HG02588 (cell line): ENCODE measurements around the gene TMEM258.

Source experiments
- ATAC-seq: cut with Tn5 transposase; IDR thresholded peaks from one replicate; pipeline ENCODE4 v1.9.1; 2021; ENCODE audit warnings: mild to moderate bottlenecking, moderate library complexity; ENCODE audit not compliant: unreplicated experiment

TMEM258 gene

GRCh38 chr11:61797263-61797944, 5.0 kb upstream of the TMEM258 start:
- ATAC-seq: no peak

DNA sequence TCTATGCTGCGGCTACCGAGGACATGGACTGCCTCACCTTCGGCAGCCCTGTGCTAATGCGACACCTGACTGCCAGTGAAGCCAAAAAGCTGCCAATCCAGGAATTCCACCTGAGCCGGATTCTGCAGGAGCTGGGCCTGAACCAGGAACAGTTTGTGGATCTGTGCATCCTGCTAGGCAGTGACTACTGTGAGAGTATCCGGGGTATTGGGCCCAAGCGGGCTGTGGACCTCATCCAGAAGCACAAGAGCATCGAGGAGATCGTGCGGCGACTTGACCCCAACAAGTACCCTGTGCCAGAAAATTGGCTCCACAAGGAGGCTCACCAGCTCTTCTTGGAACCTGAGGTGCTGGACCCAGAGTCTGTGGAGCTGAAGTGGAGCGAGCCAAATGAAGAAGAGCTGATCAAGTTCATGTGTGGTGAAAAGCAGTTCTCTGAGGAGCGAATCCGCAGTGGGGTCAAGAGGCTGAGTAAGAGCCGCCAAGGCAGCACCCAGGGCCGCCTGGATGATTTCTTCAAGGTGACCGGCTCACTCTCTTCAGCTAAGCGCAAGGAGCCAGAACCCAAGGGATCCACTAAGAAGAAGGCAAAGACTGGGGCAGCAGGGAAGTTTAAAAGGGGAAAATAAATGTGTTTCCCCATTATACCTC, 3.6 kb upstream of the TMEM258 start:
- no peak for ATAC-seq

GRCh38 chr11:61795459-61795858, 3.1 kb upstream of the TMEM258 start:
- ATAC-seq: no peak

- no peak for ATAC-seq
Observed at GRCh38 chr11:61794579-61794978, 2.2 kb upstream of the TMEM258 start.

DNA sequence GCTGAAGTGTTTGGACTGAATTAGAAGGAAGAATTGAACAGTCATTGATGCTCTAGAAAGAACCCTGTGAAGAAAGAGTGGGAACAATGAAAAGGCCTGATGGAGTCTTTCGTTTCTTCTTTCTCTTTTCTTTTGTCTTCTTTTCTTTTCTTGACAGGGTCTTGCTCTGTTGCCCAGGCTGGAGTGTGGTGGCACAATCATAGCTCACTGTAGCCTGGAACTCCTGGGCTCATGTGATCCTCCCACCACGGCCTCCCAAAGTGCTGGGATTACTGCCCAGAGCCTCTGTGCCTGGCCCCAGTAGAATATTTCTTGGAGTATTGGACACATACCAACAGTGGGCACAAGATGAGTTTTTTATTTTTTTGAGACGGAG, 1.4 kb upstream of the TMEM258 start:
- ATAC-seq: no peak

- ATAC-seq: no peak
Observed at GRCh38 chr11:61793083-61793828, 857 bp upstream of the TMEM258 start.

DNA sequence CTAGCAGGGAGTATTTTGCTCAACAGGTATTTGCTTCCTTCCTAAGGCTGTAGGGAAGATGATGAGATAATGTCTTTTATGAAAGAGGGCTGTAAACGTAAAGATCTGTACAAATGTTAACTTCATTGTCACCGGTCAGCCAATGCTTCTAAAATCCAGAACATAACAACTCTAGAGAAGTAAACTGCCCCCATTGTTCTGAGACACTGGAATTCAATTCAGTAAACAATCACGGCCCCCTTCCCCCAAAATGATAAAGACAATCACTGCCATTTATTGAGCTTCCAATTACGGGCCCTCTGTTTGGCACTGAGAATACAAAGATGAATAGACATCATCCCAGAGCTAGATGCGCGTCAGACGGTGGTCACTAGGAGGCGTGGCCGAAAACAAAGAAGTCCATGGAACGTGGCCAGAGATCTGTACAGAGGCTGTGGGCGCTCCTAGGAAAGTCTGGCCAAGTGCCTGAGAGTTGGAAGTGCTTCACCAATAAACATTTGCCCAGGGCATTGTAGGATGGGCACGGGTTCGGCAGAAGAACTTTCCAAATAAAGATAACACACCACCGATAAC, 576 bp downstream of the TMEM258 start:
- ATAC-seq: peak; percentile 26

DNA sequence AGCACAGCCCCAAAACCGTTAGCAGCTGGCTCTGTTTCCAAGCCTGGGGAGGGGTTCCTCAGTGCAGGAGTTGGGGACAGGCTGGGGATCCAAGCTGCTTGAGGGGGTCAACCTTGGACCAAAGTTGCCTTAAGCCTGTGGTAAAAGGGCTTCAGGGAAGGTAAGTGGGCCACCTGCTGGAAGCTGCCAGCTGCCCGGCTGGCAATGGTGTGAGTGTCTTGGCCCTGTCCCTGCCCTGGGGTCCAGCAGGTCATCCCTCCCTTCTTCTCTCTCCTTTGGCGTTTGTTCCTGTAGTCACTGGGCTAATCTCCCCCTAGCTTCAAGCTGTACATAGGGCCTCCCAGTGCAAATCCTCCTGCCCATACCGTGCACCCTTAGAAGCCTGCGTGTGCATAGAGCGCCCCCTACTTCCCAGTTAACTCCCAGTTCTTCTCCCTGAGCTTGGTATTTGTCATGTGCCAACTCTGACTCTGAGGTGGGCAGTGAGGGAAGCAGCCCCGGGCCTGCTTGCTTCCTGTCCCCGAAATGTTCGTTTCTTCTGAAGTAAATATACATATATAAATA, 4.4 kb downstream of the TMEM258 start:
- no peak for ATAC-seq

DNA sequence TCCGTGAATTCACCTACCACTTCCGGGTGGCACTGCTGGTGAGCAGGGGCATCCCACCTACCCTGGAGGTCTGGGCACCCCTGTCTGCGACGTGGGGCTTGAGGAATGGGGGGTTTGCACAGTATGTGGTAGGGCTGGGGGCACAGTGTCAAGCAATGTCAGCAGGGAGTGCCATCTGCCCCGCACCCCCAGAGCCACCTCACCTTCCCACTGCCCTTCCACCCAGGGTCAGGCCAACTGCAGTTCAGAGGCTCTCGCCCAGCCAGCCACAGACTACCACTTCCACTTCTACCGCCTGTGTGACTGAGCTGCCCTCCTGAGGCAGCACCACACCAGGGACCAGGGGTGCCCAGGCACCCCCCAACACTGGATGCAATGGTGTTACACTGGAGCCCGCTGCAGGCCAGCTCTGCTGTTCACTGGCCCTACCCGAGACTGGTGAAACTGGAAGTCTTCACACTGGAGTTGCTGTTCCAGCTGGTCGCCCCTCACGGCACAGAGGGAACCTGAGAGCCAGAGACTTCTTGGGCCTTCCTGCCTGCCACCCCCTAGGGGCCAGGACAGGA, 6.5 kb downstream of the TMEM258 start:
- ATAC-seq: no peak

DNA sequence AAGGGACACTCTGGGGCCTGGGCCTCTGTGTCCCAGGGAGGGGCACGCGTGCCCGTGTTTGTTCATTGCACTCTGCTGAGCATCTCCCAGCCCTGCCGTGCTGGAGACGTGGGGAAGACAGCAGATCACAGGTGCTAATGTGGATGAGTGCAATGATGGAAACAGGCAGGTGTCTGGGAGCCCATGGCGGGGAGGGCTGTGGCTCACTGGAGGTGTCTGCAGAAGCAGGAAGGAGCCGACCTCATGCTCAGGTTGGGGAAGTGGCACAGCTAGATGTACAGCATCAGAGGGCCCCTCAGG, 7.9 kb downstream of the TMEM258 start:
- ATAC-seq: no peak

GRCh38 chr11:61783717-61784505, 8.5 kb downstream of the TMEM258 start:
- no peak for ATAC-seq

DNA sequence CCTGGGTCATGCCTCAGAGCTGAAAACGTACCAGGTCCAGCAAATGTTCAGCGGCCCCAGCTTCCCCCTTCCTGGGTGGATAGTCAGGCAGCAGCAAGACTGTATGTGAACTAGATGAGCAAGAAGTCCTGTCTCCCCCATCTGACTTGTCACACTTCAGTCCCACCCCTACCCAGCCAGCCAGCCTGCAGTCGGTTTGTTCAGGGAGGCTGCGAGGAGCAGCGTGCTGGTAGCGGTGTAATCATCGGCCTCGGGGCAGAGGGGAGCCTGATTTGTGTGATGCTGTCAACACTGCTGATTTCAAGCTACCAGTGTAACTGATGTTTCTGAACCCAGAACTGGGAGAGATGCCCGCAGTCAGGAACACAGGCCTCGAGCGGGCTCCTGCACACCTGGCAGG, 9.6 kb downstream of the TMEM258 start:
- ATAC-seq: no peak

DNA sequence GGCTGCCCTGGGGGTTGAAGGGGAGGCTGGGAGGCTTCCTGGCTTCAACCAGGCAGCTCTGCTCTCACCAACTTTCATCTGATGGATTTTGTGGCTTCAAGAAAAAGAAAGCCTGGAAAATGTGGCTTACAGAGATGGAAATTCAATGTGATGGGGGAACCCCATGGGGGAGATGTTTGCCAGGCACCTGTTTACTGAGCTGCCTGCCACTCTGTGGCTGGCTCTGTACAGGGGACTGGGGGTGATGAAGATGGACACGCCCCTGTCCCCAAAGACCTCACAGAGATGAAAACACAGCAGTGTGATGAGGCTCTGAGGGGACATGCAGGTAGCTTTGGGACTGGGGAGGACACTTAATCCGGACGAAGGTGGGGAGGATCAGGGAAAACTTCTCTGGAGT, 10.1 kb downstream of the TMEM258 start:
- no peak for ATAC-seq

DNA sequence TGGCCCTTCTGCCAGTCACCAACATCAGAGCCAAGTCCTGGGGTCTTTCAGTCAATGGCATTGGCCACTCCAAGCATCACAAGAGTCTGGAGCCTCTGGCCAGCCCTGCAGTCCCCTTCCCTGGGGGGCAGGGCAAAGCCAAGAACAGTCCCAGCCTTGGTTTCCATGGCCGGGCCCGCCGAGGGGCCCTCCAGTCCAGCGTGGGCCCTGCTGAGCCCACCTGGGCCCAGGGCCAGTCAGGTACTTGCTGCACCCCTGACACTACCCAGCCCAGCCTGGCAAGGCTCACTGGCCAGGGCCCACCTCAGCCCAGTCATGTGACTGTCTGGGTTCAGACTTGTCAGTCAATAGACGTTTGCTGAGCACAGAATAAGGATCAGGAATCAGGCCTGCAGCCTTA, 10.8 kb downstream of the TMEM258 start:
- ATAC-seq: no peak

- ATAC-seq: no peak
Observed at GRCh38 chr11:61780581-61781162, 11.7 kb downstream of the TMEM258 start.

DNA sequence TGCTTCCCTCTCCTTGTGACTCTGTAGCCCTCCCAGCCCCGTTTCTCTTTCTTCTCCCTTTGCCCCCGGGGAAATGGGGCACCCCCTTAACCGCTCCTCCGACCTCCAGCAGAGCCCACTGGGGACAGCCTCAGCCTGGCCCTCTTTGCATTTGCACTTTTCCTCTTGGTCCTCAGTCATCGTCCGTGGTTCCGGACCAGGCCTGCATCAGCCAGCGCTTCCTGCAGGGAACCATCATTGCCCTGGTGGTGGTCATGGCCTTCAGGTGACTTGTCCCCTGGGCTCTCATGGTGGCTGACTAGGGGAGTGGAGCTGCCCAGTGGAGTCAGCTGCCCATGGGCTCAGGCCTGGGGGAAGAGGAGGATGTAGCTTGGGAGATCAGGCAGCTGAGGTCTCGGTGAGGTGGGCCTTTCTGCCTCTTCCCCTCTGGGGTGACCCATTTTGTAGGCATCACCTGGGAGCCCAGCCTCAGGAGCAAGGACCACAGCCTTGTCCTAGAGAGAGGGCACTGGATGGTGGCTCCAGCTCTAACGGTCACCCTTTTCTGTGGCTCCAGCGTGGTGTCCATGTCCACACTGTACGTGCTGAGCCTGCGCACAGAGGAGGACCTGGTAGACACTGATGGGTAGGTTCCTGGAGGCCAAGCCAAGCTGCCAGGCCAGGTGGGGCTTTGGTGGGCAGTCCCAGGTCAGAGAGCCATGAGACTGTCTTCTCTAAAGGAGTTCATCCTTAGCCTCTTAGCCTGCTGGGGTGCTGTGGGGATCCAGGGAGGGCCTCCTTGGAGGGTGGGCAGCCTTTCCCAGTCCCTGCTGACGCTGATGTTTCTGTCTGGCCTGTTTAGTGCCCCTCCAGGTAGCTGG, 12.5 kb downstream of the TMEM258 start:
- no peak for ATAC-seq

DNA sequence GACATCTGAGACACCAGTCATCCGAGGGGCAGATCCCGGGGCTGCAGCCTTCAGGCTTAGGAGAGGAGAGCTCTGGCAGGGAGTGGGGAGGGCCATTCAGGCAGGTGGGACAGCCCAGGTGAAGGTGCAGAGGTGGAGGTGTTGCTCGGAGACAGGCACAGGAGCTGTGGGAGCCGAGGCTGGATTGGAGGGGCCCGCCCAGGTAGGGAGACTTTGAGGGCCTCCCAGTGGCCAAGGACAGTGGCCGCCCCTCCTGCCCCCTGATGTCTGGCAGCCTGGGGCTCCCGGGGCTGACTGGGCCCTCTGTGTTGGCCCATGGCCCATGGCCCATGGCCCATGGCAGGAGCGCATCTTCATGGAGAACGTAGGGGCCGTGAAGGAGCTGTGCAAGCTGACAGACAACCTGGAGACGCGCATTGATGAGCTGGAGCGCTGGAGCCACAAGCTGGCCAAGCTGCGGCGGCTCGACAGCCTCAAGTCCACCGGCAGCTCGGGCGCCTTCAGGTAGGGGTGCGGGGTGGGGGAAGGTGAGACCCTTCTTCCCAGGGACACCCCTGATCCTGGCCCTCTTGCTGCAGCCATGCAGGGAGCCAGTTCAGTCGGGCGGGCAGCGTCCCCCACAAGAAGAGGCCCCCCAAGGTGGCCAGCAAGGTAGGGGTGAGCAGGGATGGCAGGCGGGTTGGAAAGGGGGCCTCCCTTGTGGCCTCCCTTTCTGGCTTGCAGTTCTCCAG, 13.3 kb downstream of the TMEM258 start:
- ATAC-seq: no peak

DNA sequence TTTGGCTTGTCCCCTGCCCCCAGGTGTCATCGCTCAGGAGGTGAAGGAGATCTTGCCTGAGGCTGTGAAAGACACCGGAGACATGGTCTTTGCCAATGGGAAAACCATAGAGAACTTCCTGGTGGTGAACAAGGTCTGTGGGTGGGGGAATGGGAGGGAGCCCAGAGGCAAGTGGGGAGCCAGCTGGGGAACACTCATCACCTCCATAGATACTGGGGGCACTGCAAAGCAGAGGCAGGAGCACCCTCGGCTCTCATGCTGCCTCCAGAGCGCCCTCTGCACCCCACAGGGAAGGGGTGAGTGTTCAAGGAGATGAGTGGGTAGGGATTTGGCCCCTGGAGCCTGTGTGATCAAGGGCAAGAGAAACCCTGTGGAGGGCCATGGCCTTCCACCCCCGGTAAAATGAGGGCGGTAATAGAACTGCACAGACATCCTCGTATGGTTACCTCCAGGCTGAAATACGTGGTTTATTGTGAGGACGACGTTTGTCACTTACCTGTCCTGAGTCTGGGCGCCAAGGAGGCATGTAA, 14.0 kb downstream of the TMEM258 start:
- no peak for ATAC-seq
